ENCODE results near the gene CCL23. TPM values are rescaled to one million over a fixed set of nuclear protein-coding genes. Genes with fewer than 3 reads are reported as not detected.

Gene CCL23
- polyA plus RNA-seq, 1 donor (not counting 4 experiments of a cell fraction or from before 2014, with no cell fraction given): not detected

- no peaks in the 10 kb centered on the region for H3K36me3 ChIP-seq (ENCODE audit: control insufficient read depth in 2 of 2, extremely low read depth in 1 of 2, insufficient read depth in 2 of 2, low read length in 2 of 2)
- no peaks in the 10 kb centered on the region for H3K27me3 ChIP-seq (ENCODE audit: control insufficient read depth, extremely low read depth, insufficient read depth, low read length)
- no peaks in the 10 kb centered on the region for H3K9me1 ChIP-seq (ENCODE audit: control insufficient read depth, extremely low read depth, insufficient read depth, low read length)
- FAIRE-seq (no peak), DNase-seq (ENCODE audit: low read depth, low spot score) (no peak)
- no peaks in the 10 kb centered on the region for H3K4me1 ChIP-seq (ENCODE audit: control insufficient read depth, extremely low read depth, insufficient read depth, low read length)
- H3K4me3 ChIP-seq (ENCODE audit: control insufficient read depth in 2 of 3, extremely low read depth in 1 of 3, insufficient read depth in 2 of 3, low read depth in 1 of 3, low read length in 3 of 3): no peak within 1 kb of the TSS
- no peak for TF ChIP-seq EZH2 (IDR thresholded peaks at IDR 0.05; ENCODE audit: low read length)
- TF ChIP-seq CTCF (optimal IDR thresholded peaks at IDR 0.05 in 1 of 3, IDR thresholded peaks at IDR 0.05 in 1 of 3, conservative IDR thresholded peaks at IDR 0.05 in 1 of 3; ENCODE audit: extremely low read depth in 1 of 3, insufficient read depth in 2 of 3, low read length in 3 of 3): no peak
- no peaks in the 10 kb centered on the region for H3K9me3 ChIP-seq (ENCODE audit: control insufficient read depth, low read depth, low read length)
- H2AFZ ChIP-seq (ENCODE audit: control insufficient read depth, low read length): no peak within 1 kb of the TSS
- no peaks in the 10 kb centered on the region for H3K79me2 ChIP-seq (ENCODE audit: control insufficient read depth, insufficient read depth, low read length)
- H3K9ac ChIP-seq (ENCODE audit: control insufficient read depth, extremely low read depth, insufficient read depth, low read length): no peak within 1 kb of the TSS
- no peak within 1 kb of the TSS for H3K27ac ChIP-seq (ENCODE audit: control insufficient read depth, insufficient read depth, low read length)
- dilution Hi-C loops (cut with MboI; ENCODE audit: extremely low pct_ligation_motif_present, low sequenced_read_pairs): no loop called here
- H4K20me1 ChIP-seq (ENCODE audit: control insufficient read depth, extremely low read depth, insufficient read depth, low read length): no peaks in the 10 kb centered on the region
- H3K4me2 ChIP-seq (ENCODE audit: control insufficient read depth, extremely low read depth, insufficient read depth, low read depth, low read length): no peak within 1 kb of the TSS
These were observed 46.2 kb upstream of the CCL23 start, which contains the start of gene CCL18 for GRCh38 chr17:36063786-36064541. CCL18 (plus strand) TSS chr17:36064272; CDS start chr17:36064343, 71 bp downstream.

GRCh38 chr17:36060816-36061215 is 43.0 kb upstream of the CCL23 start:
- no peaks in the 10 kb centered on the region for H4K20me1 ChIP-seq (ENCODE audit: control insufficient read depth, extremely low read depth, insufficient read depth, low read length)
- no peaks in the 10 kb centered on the region for H3K9me3 ChIP-seq (ENCODE audit: control insufficient read depth, low read depth, low read length)
- TF ChIP-seq CTCF (optimal IDR thresholded peaks at IDR 0.05 in 1 of 3, IDR thresholded peaks at IDR 0.05 in 1 of 3, conservative IDR thresholded peaks at IDR 0.05 in 1 of 3; ENCODE audit: extremely low read depth in 1 of 3, insufficient read depth in 2 of 3, low read length in 3 of 3): no peak
- no peaks in the 10 kb centered on the region for H3K4me1 ChIP-seq (ENCODE audit: control insufficient read depth, extremely low read depth, insufficient read depth, low read length)
- no peak overlapping the region for H2AFZ ChIP-seq (ENCODE audit: control insufficient read depth, low read length)
- H3K9me1 ChIP-seq (ENCODE audit: control insufficient read depth, extremely low read depth, insufficient read depth, low read length): no peaks in the 10 kb centered on the region
- DNase-seq (ENCODE audit: low read depth, low spot score): no peak
- H3K79me2 ChIP-seq (ENCODE audit: control insufficient read depth, insufficient read depth, low read length): no peaks in the 10 kb centered on the region
- dilution Hi-C loops (cut with MboI; ENCODE audit: extremely low pct_ligation_motif_present, low sequenced_read_pairs): no loop called here
- no peak overlapping the region for H3K27ac ChIP-seq (ENCODE audit: control insufficient read depth, insufficient read depth, low read length)
- no peaks in the 10 kb centered on the region for H3K36me3 ChIP-seq (ENCODE audit: control insufficient read depth in 2 of 2, extremely low read depth in 1 of 2, insufficient read depth in 2 of 2, low read length in 2 of 2)
- H3K4me2 ChIP-seq (ENCODE audit: control insufficient read depth, extremely low read depth, insufficient read depth, low read depth, low read length): no peak overlapping the region
- H3K9ac ChIP-seq (ENCODE audit: control insufficient read depth, extremely low read depth, insufficient read depth, low read length): no peak overlapping the region
- no peak for FAIRE-seq
- H3K4me3 ChIP-seq (ENCODE audit: control insufficient read depth in 2 of 3, extremely low read depth in 1 of 3, insufficient read depth in 2 of 3, low read depth in 1 of 3, low read length in 3 of 3): no peak overlapping the region
- no peaks in the 10 kb centered on the region for H3K27me3 ChIP-seq (ENCODE audit: control insufficient read depth, extremely low read depth, insufficient read depth, low read length)
